ENCODE measurements around the gene HS6ST2.

DNA sequence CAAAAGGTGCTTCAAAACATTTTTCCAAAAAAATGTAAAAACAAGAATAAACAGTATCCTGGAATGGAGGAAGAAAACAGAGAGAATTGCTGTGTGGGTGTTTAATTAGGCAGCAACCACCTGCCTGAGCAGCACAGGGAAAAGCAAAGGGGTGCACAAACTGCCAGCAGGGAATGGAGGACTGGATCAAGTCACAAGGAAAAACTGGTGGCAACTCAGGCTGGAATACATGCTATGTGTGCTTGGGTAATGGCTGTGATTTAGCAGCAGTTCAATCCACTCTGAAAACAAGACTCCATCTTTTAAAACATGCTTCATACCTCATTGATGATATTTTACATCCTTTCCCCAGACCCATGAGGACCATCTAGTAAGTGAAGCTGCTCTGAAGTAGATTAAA is 179.5 kb downstream of the HS6ST2 start:
- no peak for TF ChIP-seq FOXP2 (optimal IDR thresholded peaks at IDR 0.05; ENCODE audit: control extremely low read depth, extremely low read length, insufficient read depth)
- no peak for TF ChIP-seq POLR2AphosphoS5 (IDR thresholded peaks at IDR 0.05; ENCODE audit: borderline replicate concordance, low read depth, low read length)

Data from SK-N-MC (cell line).